Measurements from ENCODE around the gene CDK14.

The CDK14 gene

DNA sequence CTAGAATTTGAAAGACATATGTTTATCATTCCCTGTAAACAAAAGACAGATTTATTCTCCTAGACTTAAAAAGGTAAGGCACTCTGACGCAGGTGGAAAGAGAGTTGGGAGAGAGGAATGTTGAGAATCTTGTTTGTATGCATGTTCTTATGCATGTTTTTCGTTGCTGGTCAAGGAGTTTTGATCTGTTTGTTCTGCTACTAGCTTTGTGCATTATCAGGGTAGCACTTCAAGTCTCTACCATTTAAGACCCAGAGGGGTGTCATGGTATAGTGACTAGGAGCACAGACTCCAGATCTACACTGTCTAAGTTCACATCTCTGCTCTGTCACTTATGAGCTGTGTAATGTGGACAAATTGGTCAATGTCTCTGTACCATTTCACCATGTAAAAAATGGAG is 467.9 kb downstream of the CDK14 start:
- no peak overlapping the region for H3K4me3 ChIP-seq (ENCODE audit: low read depth, low read length)
- TF ChIP-seq, protein P1, sequence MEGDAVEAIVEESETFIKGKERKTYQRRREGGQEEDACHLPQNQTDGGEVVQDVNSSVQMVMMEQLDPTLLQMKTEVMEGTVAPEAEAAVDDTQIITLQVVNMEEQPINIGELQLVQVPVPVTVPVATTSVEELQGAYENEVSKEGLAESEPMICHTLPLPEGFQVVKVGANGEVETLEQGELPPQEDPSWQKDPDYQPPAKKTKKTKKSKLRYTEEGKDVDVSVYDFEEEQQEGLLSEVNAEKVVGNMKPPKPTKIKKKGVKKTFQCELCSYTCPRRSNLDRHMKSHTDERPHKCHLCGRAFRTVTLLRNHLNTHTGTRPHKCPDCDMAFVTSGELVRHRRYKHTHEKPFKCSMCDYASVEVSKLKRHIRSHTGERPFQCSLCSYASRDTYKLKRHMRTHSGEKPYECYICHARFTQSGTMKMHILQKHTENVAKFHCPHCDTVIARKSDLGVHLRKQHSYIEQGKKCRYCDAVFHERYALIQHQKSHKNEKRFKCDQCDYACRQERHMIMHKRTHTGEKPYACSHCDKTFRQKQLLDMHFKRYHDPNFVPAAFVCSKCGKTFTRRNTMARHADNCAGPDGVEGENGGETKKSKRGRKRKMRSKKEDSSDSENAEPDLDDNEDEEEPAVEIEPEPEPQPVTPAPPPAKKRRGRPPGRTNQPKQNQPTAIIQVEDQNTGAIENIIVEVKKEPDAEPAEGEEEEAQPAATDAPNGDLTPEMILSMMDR (IDR thresholded peaks at IDR 0.05; ENCODE audit: insufficient read depth, low read depth, low read length, missing control alignments) = no peak
- DNase-seq (ENCODE audit: low read depth) = no peak

DNA sequence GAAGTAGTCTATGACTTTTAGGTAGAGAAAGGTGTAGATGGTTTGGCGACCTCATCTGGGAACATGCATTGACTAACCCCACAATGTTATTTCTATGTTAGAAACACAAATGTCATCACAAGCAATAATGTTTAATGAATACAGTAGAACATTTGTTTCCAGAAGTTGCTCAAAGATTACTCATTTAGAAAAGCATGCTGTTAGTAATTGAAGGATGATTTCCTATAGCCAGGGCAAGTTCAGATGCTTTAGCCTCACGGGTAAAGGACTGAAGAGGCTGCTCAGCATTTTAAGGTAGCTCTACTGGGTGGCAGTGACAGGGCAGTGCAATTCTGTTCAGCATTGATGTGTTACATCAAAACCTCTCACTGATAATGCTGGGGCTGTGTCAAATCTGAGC is 468.8 kb downstream of the CDK14 start:
- DNase-seq (ENCODE audit: low read depth) = no peak
- TF ChIP-seq, protein P1 (IDR thresholded peaks at IDR 0.05; ENCODE audit: insufficient read depth, low read depth, low read length, missing control alignments) = no peak

DNA sequence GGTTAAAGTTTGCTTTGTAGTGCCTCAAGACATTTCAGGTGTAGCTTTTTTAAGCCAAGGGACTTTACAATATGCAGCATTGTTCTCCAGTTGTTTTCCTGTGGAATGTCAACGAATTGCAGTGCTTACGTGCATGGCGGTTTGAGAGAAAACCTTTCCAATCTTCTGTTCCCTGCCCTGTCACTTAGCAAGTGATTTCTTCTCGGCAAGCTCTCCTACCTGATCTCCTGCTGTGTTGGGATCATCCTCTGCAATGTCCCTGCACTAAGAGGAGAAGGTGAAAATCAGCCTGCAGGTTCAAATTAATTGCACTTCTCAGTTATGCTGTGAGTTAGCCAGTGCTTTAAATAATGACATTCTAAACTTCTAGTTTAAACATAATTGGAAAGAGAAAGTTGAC is 470.5 kb downstream of the CDK14 start:
- H3K4me3 ChIP-seq (ENCODE audit: low read depth, low read length) = no peak overlapping the region
- no peak for DNase-seq (ENCODE audit: low read depth)
- TF ChIP-seq, protein P1 (IDR thresholded peaks at IDR 0.05; ENCODE audit: insufficient read depth, low read depth, low read length, missing control alignments) = no peak

More for the DNA sequence above, 468.8 kb downstream of the CDK14 start:
- no peak overlapping the region for H3K4me3 ChIP-seq (ENCODE audit: low read depth, low read length)

DNA sequence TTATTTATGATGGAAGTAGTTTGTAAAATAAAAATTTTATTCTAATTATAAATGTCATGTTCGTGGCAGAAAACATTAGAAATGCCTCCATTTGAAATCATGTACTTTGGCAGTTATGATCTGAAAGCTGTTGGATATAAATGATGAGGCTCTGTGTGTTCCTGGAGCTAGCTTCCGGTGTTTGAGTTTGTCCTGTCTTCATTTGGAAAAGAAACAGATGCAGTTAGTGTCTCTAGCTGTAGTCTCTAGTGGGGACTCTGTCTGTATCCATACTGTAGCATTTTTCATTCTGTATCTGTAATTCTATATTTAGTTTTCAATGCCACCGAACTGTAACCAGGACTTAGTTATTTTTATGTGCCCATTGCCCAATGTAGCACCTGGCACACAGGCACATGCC is 471.1 kb downstream of the CDK14 start:
- H3K4me3 ChIP-seq (ENCODE audit: low read depth, low read length) = no peak overlapping the region
- TF ChIP-seq, protein P1 (IDR thresholded peaks at IDR 0.05; ENCODE audit: insufficient read depth, low read depth, low read length, missing control alignments) = no peak
- no peak for DNase-seq (ENCODE audit: low read depth)

DNA sequence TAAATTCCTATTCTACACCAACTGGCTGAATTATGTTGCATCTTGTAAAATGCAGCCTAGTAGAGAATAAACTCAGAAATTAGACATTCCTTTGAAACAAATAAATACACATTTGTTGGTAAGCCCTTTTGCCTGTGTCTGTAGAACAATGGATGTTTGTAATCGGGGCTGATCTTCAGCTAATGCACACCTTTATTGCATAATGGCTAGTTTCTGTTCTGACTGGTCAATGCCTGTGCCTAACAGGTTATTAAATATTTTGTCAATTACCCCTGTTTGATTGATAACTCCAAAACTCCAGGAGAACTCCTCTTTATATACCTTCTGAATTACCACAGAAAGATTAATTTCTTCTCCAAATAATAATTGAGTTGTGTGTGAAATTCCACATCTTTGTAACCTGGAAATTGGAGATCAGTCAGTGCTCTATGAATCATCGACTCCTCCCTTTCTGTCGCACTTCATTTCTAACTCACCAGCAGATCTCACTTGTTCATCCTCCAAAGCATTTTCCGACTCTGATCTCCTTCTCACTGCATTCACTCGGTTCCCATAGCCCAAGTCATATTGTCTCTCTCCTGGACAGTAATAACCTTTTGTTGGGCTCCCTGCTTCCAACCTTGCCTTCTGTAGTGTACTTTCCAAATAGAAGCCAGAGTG is 472.1 kb downstream of the CDK14 start:
- no peak for DNase-seq (ENCODE audit: low read depth)
- TF ChIP-seq, protein P1 (IDR thresholded peaks at IDR 0.05; ENCODE audit: insufficient read depth, low read depth, low read length, missing control alignments) = no peak
- H3K4me3 ChIP-seq (ENCODE audit: low read depth, low read length) = no peak overlapping the region

DNA sequence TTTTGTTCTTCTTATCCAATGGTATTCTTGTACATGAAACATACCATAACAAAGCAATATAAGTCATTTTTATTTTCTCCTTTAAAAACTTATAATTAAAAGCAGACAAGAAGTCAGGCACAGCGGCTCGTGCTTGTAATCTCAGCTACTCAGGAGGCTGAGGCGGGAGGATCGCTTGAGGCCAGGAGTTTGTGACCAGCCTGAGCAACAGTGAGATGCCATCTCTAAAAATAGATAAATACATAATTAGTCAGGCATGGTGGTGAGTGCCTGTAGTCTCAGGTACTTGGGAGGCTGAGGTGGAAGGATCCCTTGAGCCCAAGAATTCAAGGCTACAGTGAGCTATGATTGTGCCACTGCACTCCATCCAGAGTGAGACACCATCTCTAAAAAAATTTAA is 473.0 kb downstream of the CDK14 start:
- TF ChIP-seq, protein P1 (IDR thresholded peaks at IDR 0.05; ENCODE audit: insufficient read depth, low read depth, low read length, missing control alignments) = no peak
- DNase-seq (ENCODE audit: low read depth) = no peak
- no peak overlapping the region for H3K4me3 ChIP-seq (ENCODE audit: low read depth, low read length)

DNA sequence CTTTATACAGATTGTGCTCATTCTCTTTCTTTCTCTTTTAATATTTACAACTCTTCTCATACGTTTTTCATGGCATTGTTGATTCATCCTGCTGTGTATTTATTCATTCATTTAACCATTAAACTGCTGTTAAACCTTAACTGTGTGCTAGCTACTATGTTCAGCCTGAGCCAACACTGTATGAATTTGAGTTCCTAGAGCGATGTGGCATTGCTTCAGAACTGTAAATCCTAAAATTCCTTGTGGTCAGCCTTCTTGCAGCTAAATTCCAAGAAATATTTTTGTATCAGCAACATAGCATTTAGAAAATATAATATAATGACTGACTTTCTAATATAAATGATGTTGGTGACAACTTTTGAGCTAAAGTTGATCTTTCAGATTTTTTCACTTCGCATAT is 483.4 kb downstream of the CDK14 start:
- TF ChIP-seq, protein P1 (IDR thresholded peaks at IDR 0.05; ENCODE audit: insufficient read depth, low read depth, low read length, missing control alignments) = no peak
- DNase-seq (ENCODE audit: low read depth) = no peak
- no peak overlapping the region for H3K4me3 ChIP-seq (ENCODE audit: low read depth, low read length)

Data from GM12865 (cell line).